Stimulated activated CD8-positive, alpha-beta memory T cell treated with anti-CD3 and anti-CD28 coated beads, Interleukin-15, amount 100 ng/mL, for 1 hour (primary cell): ENCODE results near the gene OR10G7.
A peak's percentile ranks its signal among the peaks of the same experiment; 100 is the strongest.

Source experiments
- DNase-seq: peaks from one replicate; pipeline ENCODE4 v3.0.0-alpha.2; 2020; ENCODE audit warnings: low read depth

The OR10G7 gene

GRCh38 chr11:124041254-124041653 is at the start of gene OR10G7:
OR10G7 (minus strand) TSS chr11:124041325; CDS start chr11:124039001, 2,324 bp downstream.
- DNase-seq = no peak

- no peak for DNase-seq
Observed at GRCh38 chr11:124085997-124086846, 45.1 kb upstream of the OR10G7 start.

- no peak for DNase-seq
Observed at GRCh38 chr11:124085583-124085982, 44.5 kb upstream of the OR10G7 start.

- no peak for DNase-seq
Observed at GRCh38 chr11:124082371-124082770, 41.2 kb upstream of the OR10G7 start.

GRCh38 chr11:124081483-124081882 is 40.4 kb upstream of the OR10G7 start:
- no peak for DNase-seq

GRCh38 chr11:124080327-124081001 is 39.3 kb upstream of the OR10G7 start:
- DNase-seq = no peak

- DNase-seq = no peak
Observed at GRCh38 chr11:124079631-124080326, 38.7 kb upstream of the OR10G7 start.

- no peak for DNase-seq
Observed at GRCh38 chr11:124078591-124078990, 37.5 kb upstream of the OR10G7 start.

GRCh38 chr11:124077266-124077665 is 36.1 kb upstream of the OR10G7 start:
- DNase-seq = no peak

- DNase-seq = no peak
Observed at GRCh38 chr11:124075841-124076651, 34.9 kb upstream of the OR10G7 start.

GRCh38 chr11:124075492-124075840 is 34.3 kb upstream of the OR10G7 start:
- DNase-seq = no peak

- no peak for DNase-seq
Observed at GRCh38 chr11:124074554-124074953, 33.4 kb upstream of the OR10G7 start.

GRCh38 chr11:124072147-124072546 is 31.0 kb upstream of the OR10G7 start:
- no peak for DNase-seq

- no peak for DNase-seq
Observed at GRCh38 chr11:124071623-124071948, 30.5 kb upstream of the OR10G7 start.

- peak; percentile 31 for DNase-seq
Observed at GRCh38 chr11:124070915-124071622, 29.9 kb upstream of the OR10G7 start.

GRCh38 chr11:124069429-124070401 is 28.6 kb upstream of the OR10G7 start:
- DNase-seq = no peak

- no peak for DNase-seq
Observed at GRCh38 chr11:124068601-124069110, 27.5 kb upstream of the OR10G7 start.

GRCh38 chr11:124052966-124053365 is 11.8 kb upstream of the OR10G7 start:
- no peak for DNase-seq

- no peak for DNase-seq
Observed at GRCh38 chr11:124050748-124051147, 9.6 kb upstream of the OR10G7 start.

GRCh38 chr11:124043420-124043819 is 2.3 kb upstream of the OR10G7 start:
- no peak for DNase-seq
